Measurements from ENCODE around the gene SERGEF. TPM values are rescaled to one million over a fixed set of nuclear protein-coding genes. Genes with fewer than 3 reads are reported as not detected.

Gene SERGEF
- total RNA-seq, result 10 to 100 TPM; 35.0 to 57.7 (median 52.9) TPM
- 10 to 100 TPM; 77.0 to 93.5 TPM for polyA plus RNA-seq
- 21.0 reads per million, percentile 51 among the genes with 10 or more reads in this experiment for total RNA-seq

- ATAC-seq, result peak; percentile 93
- intact Hi-C loops (cut with micrococcal nuclease), result loop anchor here (1.0 to 10.0 kb wide), 20 partner anchors 22 to 1702 kb away; partner anchors contain the start of genes C11orf58 (in 2 of the 2), GTF2H1 (in 2 of the 2), HPS5 (in 2 of the 2) and NAV2 (in 2 of the 2)
- Histone ChIP-seq H3K27me3 (ENCODE audit: control insufficient read depth in 2 of 2, insufficient read depth in 2 of 2, low read length in 2 of 2) (no peaks in the 10 kb centered on the region), H3K36me3 (ENCODE audit: control insufficient read depth in 2 of 3, insufficient read depth in 3 of 3, low read length in 3 of 3) (peaks cover 0 to 4% (median 0%) of the 10 kb centered on the region in 3 experiments), H3K9me3 (ENCODE audit: control insufficient read depth in 2 of 3, low read length in 3 of 3) (no peaks in the 10 kb centered on the region), H3K4me3 (ENCODE audit: low read length) (peak within 1 kb of the TSS; percentile 85), H3K27ac (ENCODE audit: low read depth, low read length) (peak within 1 kb of the TSS; percentile 84), H3K4me1 (ENCODE audit: control insufficient read depth in 2 of 2, insufficient read depth in 2 of 2, low read length in 2 of 2) (peaks cover 10% of the 10 kb centered on the region in 2 donors)
- H3K4me1 Mint-ChIP-seq, result peaks cover 17 to 47% (median 37%) of the 10 kb centered on the region in 7 donors
- peak within 1 kb of the TSS; percentile 89 to 99 (median 99) for H3K27ac Mint-ChIP-seq
- H3K9me3 Mint-ChIP-seq, result peaks cover 0 to 5% (median 0%) of the 10 kb centered on the region in 11 donors
- no peaks in the 10 kb centered on the region for H3K27me3 Mint-ChIP-seq
- ChIA-PET POLR2A (interaction anchor here (0.7 to 2.3 kb wide), 7 partner anchors 10 to 1273 kb away, joined by 3 to 11 read pairs (median 4); partner anchors contain the start of genes NUCB2 and SAAL1), CTCF (interaction anchor here (0.6 to 2.8 kb wide), 4 partner anchors 12 to 718 kb away, joined by 3 to 14 read pairs (median 3); partner anchors contain the start of gene SAAL1)
- peak; percentile 81 to 96 (median 87) for DNase-seq
- H3K36me3 Mint-ChIP-seq, result peaks cover 0 to 4% (median 0%) of the 10 kb centered on the region in 5 donors
- peak within 1 kb of the TSS; percentile 93 to 100 (median 98) for H3K4me3 Mint-ChIP-seq
These were observed at the start of gene SERGEF for GRCh38 chr11:18012906-18013781. SERGEF (minus strand) TSS chr11:18013047; CDS start chr11:18013010, 37 bp downstream.

GRCh38 chr11:18061351-18061750, 48.5 kb upstream of the SERGEF start:
- Histone ChIP-seq H3K9me3 (ENCODE audit: control insufficient read depth in 2 of 3, low read length in 3 of 3) (no peaks in the 10 kb centered on the region), H3K27ac (ENCODE audit: low read depth, low read length) (no peak overlapping the region), H3K4me1 (ENCODE audit: control insufficient read depth in 2 of 2, insufficient read depth in 2 of 2, low read length in 2 of 2) (no peaks in the 10 kb centered on the region), H3K4me3 (ENCODE audit: low read length) (no peak overlapping the region), H3K36me3 (ENCODE audit: control insufficient read depth in 2 of 3, insufficient read depth in 3 of 3, low read length in 3 of 3) (no peaks in the 10 kb centered on the region), H3K27me3 (ENCODE audit: control insufficient read depth in 2 of 2, insufficient read depth in 2 of 2, low read length in 2 of 2) (no peaks in the 10 kb centered on the region)
- Mint-ChIP-seq H3K27ac (no peak overlapping the region), H3K27me3 (peaks cover 0 to 8% (median 0%) of the 10 kb centered on the region in 5 donors), H3K4me3 (no peak overlapping the region), H3K9me3 (no peaks in the 10 kb centered on the region), H3K4me1 (no peaks in the 10 kb centered on the region), H3K36me3 (peaks cover 0 to 25% (median 7%) of the 10 kb centered on the region in 5 donors)
- intact Hi-C loops (cut with micrococcal nuclease), result loop anchor here in 1 of 2 donors (5.0 kb wide), 1 partner anchor 69 kb away; no protein-coding TSS in a partner anchor
- no peak for DNase-seq
- ChIA-PET CTCF (no interaction called here), POLR2A (no interaction called here)
- ATAC-seq, result no peak

- Histone ChIP-seq H3K4me3 (ENCODE audit: low read length) (no peak overlapping the region), H3K27me3 (ENCODE audit: control insufficient read depth in 2 of 2, insufficient read depth in 2 of 2, low read length in 2 of 2) (no peaks in the 10 kb centered on the region), H3K9me3 (ENCODE audit: control insufficient read depth in 2 of 3, low read length in 3 of 3) (no peaks in the 10 kb centered on the region), H3K36me3 (ENCODE audit: control insufficient read depth in 2 of 3, insufficient read depth in 3 of 3, low read length in 3 of 3) (no peaks in the 10 kb centered on the region), H3K4me1 (ENCODE audit: control insufficient read depth in 2 of 2, insufficient read depth in 2 of 2, low read length in 2 of 2) (no peaks in the 10 kb centered on the region), H3K27ac (ENCODE audit: low read depth, low read length) (no peak overlapping the region)
- Mint-ChIP-seq H3K9me3 (peaks cover 0 to 2% (median 0%) of the 10 kb centered on the region in 11 donors), H3K4me3 (no peak overlapping the region), H3K27me3 (peaks cover 0 to 10% (median 0%) of the 10 kb centered on the region in 5 donors), H3K27ac (no peak overlapping the region), H3K4me1 (no peaks in the 10 kb centered on the region), H3K36me3 (peaks cover 0 to 22% (median 7%) of the 10 kb centered on the region in 5 donors)
- DNase-seq (no peak), ATAC-seq (no peak)
- CTCF ChIA-PET, result interaction anchor here (0.9 kb wide), 1 partner anchor 63 kb away, joined by 3 read pairs; no protein-coding TSS in a partner anchor
- POLR2A ChIA-PET, result no interaction called here
- intact Hi-C loops (cut with micrococcal nuclease), result no loop called here
These were observed 43.8 kb upstream of the SERGEF start for GRCh38 chr11:18056561-18057181.

- peak overlapping the region in 1 of 9 donors; percentile 46 for H3K27ac Mint-ChIP-seq
- H3K27me3 Mint-ChIP-seq, result peaks cover 0 to 12% (median 0%) of the 10 kb centered on the region in 5 donors
These were observed 41.8 kb upstream of the SERGEF start for GRCh38 chr11:18054511-18055103.

GRCh38 chr11:18050848-18051247, 38.0 kb upstream of the SERGEF start:
- Histone ChIP-seq H3K4me1 (ENCODE audit: control insufficient read depth in 2 of 2, insufficient read depth in 2 of 2, low read length in 2 of 2) (no peaks in the 10 kb centered on the region), H3K27me3 (ENCODE audit: control insufficient read depth in 2 of 2, insufficient read depth in 2 of 2, low read length in 2 of 2) (no peaks in the 10 kb centered on the region), H3K9me3 (ENCODE audit: control insufficient read depth in 2 of 3, low read length in 3 of 3) (no peaks in the 10 kb centered on the region), H3K27ac (ENCODE audit: low read depth, low read length) (no peak overlapping the region), H3K36me3 (ENCODE audit: control insufficient read depth in 2 of 3, insufficient read depth in 3 of 3, low read length in 3 of 3) (no peaks in the 10 kb centered on the region), H3K4me3 (ENCODE audit: low read length) (no peak overlapping the region)
- intact Hi-C loops (cut with micrococcal nuclease), result no loop called here
- no peak for ATAC-seq
- ChIA-PET CTCF (no interaction called here), POLR2A (no interaction called here)
- H3K4me3 Mint-ChIP-seq, result no peak overlapping the region
- no peak overlapping the region for H3K27ac Mint-ChIP-seq
- no peak for DNase-seq
- no peaks in the 10 kb centered on the region for H3K4me1 Mint-ChIP-seq
- H3K9me3 Mint-ChIP-seq, result peaks cover 0 to 8% (median 2%) of the 10 kb centered on the region in 11 donors
- peaks cover 0 to 31% (median 18%) of the 10 kb centered on the region in 5 donors for H3K36me3 Mint-ChIP-seq
- H3K27me3 Mint-ChIP-seq, result peaks cover 18 to 31% (median 27%) of the 10 kb centered on the region in 5 donors

More at GRCh38 chr11:18054511-18055103, 41.8 kb upstream of the SERGEF start:
- no peak for ATAC-seq
- Histone ChIP-seq H3K36me3 (ENCODE audit: control insufficient read depth in 2 of 3, insufficient read depth in 3 of 3, low read length in 3 of 3) (no peaks in the 10 kb centered on the region), H3K27me3 (ENCODE audit: control insufficient read depth in 2 of 2, insufficient read depth in 2 of 2, low read length in 2 of 2) (no peaks in the 10 kb centered on the region), H3K9me3 (ENCODE audit: control insufficient read depth in 2 of 3, low read length in 3 of 3) (no peaks in the 10 kb centered on the region), H3K4me1 (ENCODE audit: control insufficient read depth in 2 of 2, insufficient read depth in 2 of 2, low read length in 2 of 2) (no peaks in the 10 kb centered on the region), H3K27ac (ENCODE audit: low read depth, low read length) (no peak overlapping the region), H3K4me3 (ENCODE audit: low read length) (no peak overlapping the region)
- intact Hi-C loops (cut with micrococcal nuclease), result no loop called here
- POLR2A ChIA-PET, result no interaction called here
- Mint-ChIP-seq H3K36me3 (peaks cover 0 to 22% (median 14%) of the 10 kb centered on the region in 5 donors), H3K4me3 (no peak overlapping the region), H3K9me3 (peaks cover 0 to 2% (median 0%) of the 10 kb centered on the region in 11 donors), H3K4me1 (no peaks in the 10 kb centered on the region)
- DNase-seq, result no peak
- CTCF ChIA-PET, result no interaction called here

GRCh38 chr11:18046116-18046777, 33.4 kb upstream of the SERGEF start, which contains the start of gene TPH1:
TPH1 (minus strand) TSS chr11:18046269; CDS start chr11:18040762, 5,507 bp downstream.
- H3K27me3 ChIP-seq (ENCODE audit: control insufficient read depth in 2 of 2, insufficient read depth in 2 of 2, low read length in 2 of 2), result no peaks in the 10 kb centered on the region
- POLR2A ChIA-PET, result no interaction called here
- H3K36me3 ChIP-seq (ENCODE audit: control insufficient read depth in 2 of 3, insufficient read depth in 3 of 3, low read length in 3 of 3), result no peaks in the 10 kb centered on the region
- Mint-ChIP-seq H3K36me3 (peaks cover 0 to 37% (median 14%) of the 10 kb centered on the region in 5 donors), H3K4me1 (no peaks in the 10 kb centered on the region), H3K9me3 (peaks cover 0 to 8% (median 2%) of the 10 kb centered on the region in 11 donors), H3K27me3 (peaks cover 28 to 60% (median 45%) of the 10 kb centered on the region in 5 donors), H3K27ac (no peak within 1 kb of the TSS), H3K4me3 (no peak within 1 kb of the TSS)
- ATAC-seq (no peak), DNase-seq (no peak)
- CTCF ChIA-PET, result no interaction called here
- intact Hi-C loops (cut with micrococcal nuclease), result no loop called here
- H3K4me1 ChIP-seq (ENCODE audit: control insufficient read depth in 2 of 2, insufficient read depth in 2 of 2, low read length in 2 of 2), result no peaks in the 10 kb centered on the region
- H3K4me3 ChIP-seq (ENCODE audit: low read length), result no peak within 1 kb of the TSS
- no peaks in the 10 kb centered on the region for H3K9me3 ChIP-seq (ENCODE audit: control insufficient read depth in 2 of 3, low read length in 3 of 3)
- H3K27ac ChIP-seq (ENCODE audit: low read depth, low read length), result no peak within 1 kb of the TSS
